B cell (primary cell): ENCODE data around the gene C11orf21. TPM values are rescaled to one million over a fixed set of nuclear protein-coding genes. Genes with fewer than 3 reads are reported as not detected.

Experiments used
- ATAC-seq: fragments of 200-7000 bp; cut with Tn5 transposase; one replicate; pipeline ENCODE4 v1.10.0; 2021; ENCODE audit warnings: low read depth, mild to moderate bottlenecking, moderate number of reproducible peaks, moderate library complexity
- CTCF ChIA-PET: fragments of 350-600 bp; sonication (Branson Sonifier 250); formaldehyde crosslinking; loops from one replicate; lab custom pipeline; 2021; ENCODE audit warnings: antibody characterized with exemption, inconsistent platforms; lab: Charles Lee
- POLR2A ChIA-PET: fragments of 350-600 bp; sonication (Branson Sonifier 250); formaldehyde crosslinking; loops from one replicate; lab custom pipeline; 2021; ENCODE audit warnings: antibody characterized with exemption; lab: Charles Lee
- DNase-seq: peaks from one replicate; pipeline ENCODE4 v3.0.0; 2013
- H2AFZ ChIP-seq: 2 replicates; pipeline ENCODE4 v1.6.1; 2012; ENCODE audit warnings: mild to moderate bottlenecking, low read depth, low read length; ENCODE audit not compliant: insufficient read depth, poor library complexity, severe bottlenecking
- H3K27ac ChIP-seq, 2 donors: 1 replicate in 1 of 2; 2 replicates in 1 of 2; pipeline ENCODE4 v1.5.1; 2012 to 2013; ENCODE audit warnings: low read length in 2 of 2, mild to moderate bottlenecking in 2 of 2, moderate library complexity in 1 of 2
- H3K27me3 ChIP-seq, 4 experiments: fragments of 200-600 bp in 1 of 4; sonication (generic) in 1 of 4; replicated peaks in 1 of 4; 1 replicate in 2 of 4; 2 replicates in 2 of 4; pipeline versions ENCODE4 v1.6.1 to v1.7.0; 2013 to 2016; ENCODE audit warnings: low read length in 3 of 4, mild to moderate bottlenecking in 2 of 4, mixed read lengths in 1 of 4, moderate library complexity in 1 of 4; ENCODE audit not compliant: insufficient read depth in 4 of 4, control insufficient read depth in 3 of 4; ENCODE audit errors: control extremely low read depth in 1 of 4
- H3K36me3 ChIP-seq, 2 experiments: replicated peaks in 1 of 2; 1 replicate in 1 of 2; 2 replicates in 1 of 2; pipeline versions ENCODE4 v1.6.1 to v1.7.1; 2013; ENCODE audit warnings: low read length in 1 of 2; ENCODE audit not compliant: insufficient read depth in 2 of 2, control insufficient read depth in 1 of 2; ENCODE audit errors: control extremely low read depth in 1 of 2, extremely low read depth in 1 of 2
- H3K4me1 ChIP-seq, 2 donors: fragments of 200-600 bp in 1 of 2; sonication (generic) in 1 of 2; 1 replicate in 1 of 2; 2 replicates in 1 of 2; pipeline versions ENCODE4 v1.5.1 to v1.6.1; 2013 to 2017; ENCODE audit warnings: low read length in 2 of 2; ENCODE audit not compliant: control insufficient read depth in 2 of 2, insufficient read depth in 2 of 2
- H3K4me2 ChIP-seq: replicated peaks from 2 replicates; pipeline ENCODE3; 2012; ENCODE audit warnings: mild to moderate bottlenecking, low read depth, low read length; ENCODE audit not compliant: poor library complexity, severe bottlenecking
- H3K4me3 ChIP-seq, 5 experiments: fragments of 200-600 bp in 1 of 5; sonication (generic) in 1 of 5; 1 replicate in 3 of 5; 2 replicates in 2 of 5; pipeline versions ENCODE4 v1.5.1 to v1.7.0; 2011 to 2016; ENCODE audit warnings: low read length in 4 of 5, mild to moderate bottlenecking in 4 of 5, low read depth in 2 of 5, control low read depth in 1 of 5, moderate library complexity in 1 of 5; ENCODE audit not compliant: insufficient read depth in 1 of 5; ENCODE audit errors: control extremely low read depth in 1 of 5, extremely low read depth in 1 of 5
- H3K79me2 ChIP-seq: fragments of 200-600 bp; sonication (generic); one replicate; pipeline ENCODE4 v1.6.0; 2016; ENCODE audit warnings: low read length; ENCODE audit not compliant: control insufficient read depth, insufficient read depth
- H3K9ac ChIP-seq: fragments of 200-600 bp; sonication (generic); 2 replicates; pipeline ENCODE4 v1.6.1; 2017; ENCODE audit warnings: mild to moderate bottlenecking, low read length, moderate library complexity
- H3K9me3 ChIP-seq, 3 donors: one replicate each; pipeline versions ENCODE4 v1.6.1 to v1.7.1; 2013; ENCODE audit warnings: low read length in 2 of 3; ENCODE audit not compliant: control insufficient read depth in 2 of 3, insufficient read depth in 1 of 3; ENCODE audit errors: control extremely low read depth in 1 of 3
- H4K20me1 ChIP-seq: 2 replicates; pipeline ENCODE4 v1.6.0; 2012; ENCODE audit warnings: mild to moderate bottlenecking, low read length; ENCODE audit not compliant: insufficient read depth, control insufficient read depth, poor library complexity, severe bottlenecking
- H3K27ac Mint-ChIP-seq: one replicate; pipeline ENCODE4 v1.8.0; 2021; ENCODE audit warnings: mixed read lengths
- H3K27me3 Mint-ChIP-seq: one replicate; pipeline ENCODE4 v1.8.0; 2021; ENCODE audit warnings: mixed read lengths
- H3K4me1 Mint-ChIP-seq: one replicate; pipeline ENCODE4 v1.8.0; 2021; ENCODE audit warnings: mixed read lengths
- H3K4me3 Mint-ChIP-seq: one replicate; pipeline ENCODE4 v1.8.0; 2021; ENCODE audit warnings: mixed read lengths
- H3K9me3 Mint-ChIP-seq: one replicate; pipeline ENCODE4 v1.8.0; 2022; ENCODE audit warnings: mixed read lengths; ENCODE audit not compliant: insufficient read depth
- EZH2 ChIP-seq: IDR thresholded peaks from 2 replicates; pipeline ENCODE4 v1.6.1; 2012; ENCODE audit warnings: borderline replicate concordance, low read depth, mild to moderate bottlenecking, moderate library complexity, low read length; ENCODE audit not compliant: insufficient read depth, poor library complexity, severe bottlenecking
- WGBS: methylation state at CpG from one replicate; pipeline ENCODE4 v1.1.5; 2013; ENCODE audit warnings: missing lambda C conversion rate; ENCODE audit not compliant: insufficient coverage; 5-methylcytosine and 5-hydroxymethylcytosine counted together
- intact Hi-C: fragments of 100-400 bp; cut with micrococcal nuclease; formaldehyde crosslinking; loops from one replicate; pipeline ENCODE4 v1.10.0; 2022
- polyA plus RNA-seq: library from polyadenylated mRNA; depleted of rRNA; stranded (reverse); fragments of >200 nt; gene quantifications from 2 replicates; pipeline ENCODE4 v1.2.3, GENCODE V29; 2012
- total RNA-seq, 2 donors: library from RNA; stranded (reverse); fragments of 120-200 nt in 1 of 2; gene quantifications; 1 replicate in 1 of 2; 2 replicates in 1 of 2; pipeline versions ENCODE4 v1.2.3 to v1.2.4, GENCODE V29; 2013 to 2022
- TF ChIP-seq, protein P1 (sequence below): fragments of 200-600 bp; IDR thresholded peaks from one replicate; pipeline ENCODE4 v1.8.0; 2022; ENCODE audit warnings: antibody characterized with exemption, mild to moderate bottlenecking

C11orf21 gene
- total and polyA plus RNA-seq, 2 donors (not counting 1 experiment from before 2014, with no cell fraction given), result 22.8 to 38.9 TPM

DNA sequence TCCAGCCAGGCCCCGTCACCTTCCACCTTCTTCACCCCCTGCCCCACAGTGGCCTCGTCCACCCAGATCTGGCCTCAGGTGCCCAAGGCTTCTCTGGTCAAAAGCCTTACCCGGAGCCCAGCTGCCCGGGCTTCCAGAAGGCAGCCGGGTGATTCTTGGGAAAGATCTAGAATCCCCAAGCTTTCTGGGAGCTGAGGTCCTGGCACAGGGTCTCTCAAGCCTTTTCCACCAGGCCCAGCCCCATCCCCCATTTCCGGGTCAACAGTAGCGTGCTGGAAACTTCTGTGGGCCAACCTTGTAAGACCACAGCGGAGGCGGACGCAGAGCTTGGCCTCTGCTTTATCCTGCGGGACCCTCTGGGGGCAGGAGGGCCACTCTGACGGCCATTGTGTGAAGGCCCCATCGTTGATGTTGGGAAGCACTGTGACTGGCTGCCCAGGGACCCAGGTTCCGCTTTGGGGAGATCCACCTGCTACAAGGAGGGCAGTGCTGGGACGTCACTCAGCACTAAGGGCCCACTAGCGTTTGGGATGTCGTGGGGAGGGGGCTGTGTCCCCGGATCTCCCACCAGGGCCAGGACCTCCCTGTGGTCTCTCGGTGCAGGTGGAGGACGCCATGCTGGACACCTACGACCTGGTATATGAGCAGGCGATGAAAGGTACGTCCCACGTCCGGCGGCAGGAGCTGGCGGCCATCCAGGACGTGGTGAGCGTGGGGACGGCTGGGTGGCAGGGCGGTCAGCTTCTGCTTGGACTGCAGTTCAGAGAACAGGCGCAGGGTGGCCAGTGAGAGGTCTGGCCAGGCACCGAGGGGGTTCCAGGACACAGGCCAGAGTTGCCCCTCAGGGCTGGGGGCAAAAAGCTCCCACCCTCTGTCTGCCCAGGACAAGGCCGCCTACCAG lies 11.6 kb upstream of the C11orf21 start:
- H3K79me2 ChIP-seq, result no peaks in the 10 kb centered on the region
- Mint-ChIP-seq H3K9me3 (no peaks in the 10 kb centered on the region), H3K27ac (no peak overlapping the region), H3K27me3 (no peaks in the 10 kb centered on the region), H3K4me1 (no peaks in the 10 kb centered on the region), H3K4me3 (no peak overlapping the region)
- no peak overlapping the region for H2AFZ ChIP-seq
- H3K36me3 ChIP-seq, result no peaks in the 10 kb centered on the region
- CTCF ChIA-PET, result interaction anchor here (2.0 kb wide), 1 partner anchor 8 kb away, joined by 6 read pairs; no protein-coding TSS in a partner anchor
- no peak overlapping the region for H3K4me3 ChIP-seq
- no peak overlapping the region for H3K9ac ChIP-seq
- H3K9me3 ChIP-seq, result peaks cover 0 to 7% (median 0%) of the 10 kb centered on the region in 3 donors
- WGBS, result 96% methylated on average over 33 of the region's 34 CpGs
- no peaks in the 10 kb centered on the region for H4K20me1 ChIP-seq
- intact Hi-C loops, result no loop called here
- H3K27ac ChIP-seq, result no peak overlapping the region
- H3K27me3 ChIP-seq, result no peaks in the 10 kb centered on the region
- no peak for TF ChIP-seq EZH2
- TF ChIP-seq, protein P1, sequence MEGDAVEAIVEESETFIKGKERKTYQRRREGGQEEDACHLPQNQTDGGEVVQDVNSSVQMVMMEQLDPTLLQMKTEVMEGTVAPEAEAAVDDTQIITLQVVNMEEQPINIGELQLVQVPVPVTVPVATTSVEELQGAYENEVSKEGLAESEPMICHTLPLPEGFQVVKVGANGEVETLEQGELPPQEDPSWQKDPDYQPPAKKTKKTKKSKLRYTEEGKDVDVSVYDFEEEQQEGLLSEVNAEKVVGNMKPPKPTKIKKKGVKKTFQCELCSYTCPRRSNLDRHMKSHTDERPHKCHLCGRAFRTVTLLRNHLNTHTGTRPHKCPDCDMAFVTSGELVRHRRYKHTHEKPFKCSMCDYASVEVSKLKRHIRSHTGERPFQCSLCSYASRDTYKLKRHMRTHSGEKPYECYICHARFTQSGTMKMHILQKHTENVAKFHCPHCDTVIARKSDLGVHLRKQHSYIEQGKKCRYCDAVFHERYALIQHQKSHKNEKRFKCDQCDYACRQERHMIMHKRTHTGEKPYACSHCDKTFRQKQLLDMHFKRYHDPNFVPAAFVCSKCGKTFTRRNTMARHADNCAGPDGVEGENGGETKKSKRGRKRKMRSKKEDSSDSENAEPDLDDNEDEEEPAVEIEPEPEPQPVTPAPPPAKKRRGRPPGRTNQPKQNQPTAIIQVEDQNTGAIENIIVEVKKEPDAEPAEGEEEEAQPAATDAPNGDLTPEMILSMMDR, result no peak
- POLR2A ChIA-PET, result no interaction called here
- ATAC-seq (no peak), DNase-seq (no peak)
- H3K4me1 ChIP-seq, result peaks cover 0 to 13% of the 10 kb centered on the region in 2 donors
- no peak overlapping the region for H3K4me2 ChIP-seq
